AG09319 (cell line): ENCODE measurements around the gene CBX1.
"Not testable (repeated sequence)": the region's sequence is repeated elsewhere in the genome, so short reads cannot be mapped to it uniquely, and the experiment has no call there.

Experiments
- DNase-seq: peaks from one replicate; pipeline ENCODE4 v3.0.0-alpha.2; 2010; ENCODE audit warnings: low read depth; ENCODE audit errors: extremely low read depth
- CTCF ChIP-seq: IDR thresholded peaks from 2 replicates; pipeline ENCODE4 v1.5.1; 2011; ENCODE audit warnings: low read depth, mild to moderate bottlenecking, inconsistent platforms, low read length, moderate library complexity

CBX1 gene

GRCh38 chr17:48068491-48068961, 32.8 kb downstream of the CBX1 start:
- no peak for DNase-seq
- TF ChIP-seq CTCF = peak; percentile 27

GRCh38 chr17:48067808-48068207, 33.5 kb downstream of the CBX1 start:
- not testable (repeated sequence) for DNase-seq

- TF ChIP-seq CTCF = no peak
- no peak for DNase-seq
Observed at GRCh38 chr17:48067245-48067644, 34.0 kb downstream of the CBX1 start.

GRCh38 chr17:48066656-48067055, 34.6 kb downstream of the CBX1 start:
- no peak for DNase-seq
- TF ChIP-seq CTCF = no peak

GRCh38 chr17:48066192-48066591, 35.1 kb downstream of the CBX1 start:
- no peak for TF ChIP-seq CTCF
- DNase-seq = no peak

GRCh38 chr17:48064638-48065037, 36.6 kb downstream of the CBX1 start:
- no peak for DNase-seq
- no peak for TF ChIP-seq CTCF

- TF ChIP-seq CTCF = no peak
- no peak for DNase-seq
Observed at GRCh38 chr17:48062273-48062672, 39.0 kb downstream of the CBX1 start.

- DNase-seq = no peak
Observed at GRCh38 chr17:48060249-48060648, 41.0 kb downstream of the CBX1 start.

More at GRCh38 chr17:48060249-48060648, 41.0 kb downstream of the CBX1 start:
- TF ChIP-seq CTCF = no peak
